HG03342 (cell line): ENCODE results near the gene NOB1.
"Not testable (repeated sequence)": the region's sequence is repeated elsewhere in the genome, so short reads cannot be mapped to it uniquely, and the experiment has no call there.

ENCODE experiments used
- ATAC-seq: cut with Tn5 transposase; IDR thresholded peaks from one replicate; pipeline ENCODE4 v1.9.1; 2021; ENCODE audit warnings: mild to moderate bottlenecking, moderate library complexity; ENCODE audit not compliant: unreplicated experiment

NOB1 gene

GRCh38 chr16:69754469-69755310 is at the start of gene NOB1:
TSS of gene NOB1 (minus strand) at chr16:69754926. CDS start at chr16:69754910, 16 bp downstream.
- ATAC-seq = peak; percentile 94

GRCh38 chr16:69804297-69804696 is 49.6 kb upstream of the NOB1 start:
- no peak for ATAC-seq

GRCh38 chr16:69799611-69800031 is 44.9 kb upstream of the NOB1 start:
- ATAC-seq = no peak

GRCh38 chr16:69798466-69798865 is 43.7 kb upstream of the NOB1 start:
- no peak for ATAC-seq

- ATAC-seq = no peak
Observed at GRCh38 chr16:69796285-69797118, 41.8 kb upstream of the NOB1 start.

- ATAC-seq = no peak
Observed at GRCh38 chr16:69794486-69794885, 39.8 kb upstream of the NOB1 start.

- ATAC-seq = no peak
Observed at GRCh38 chr16:69793526-69793925, 38.8 kb upstream of the NOB1 start.

GRCh38 chr16:69791391-69791847 is 36.7 kb upstream of the NOB1 start:
- ATAC-seq = not testable (repeated sequence)

- ATAC-seq = no peak
Observed at GRCh38 chr16:69787883-69788282, 33.2 kb upstream of the NOB1 start.

- no peak for ATAC-seq
Observed at GRCh38 chr16:69784586-69784985, 29.9 kb upstream of the NOB1 start.

GRCh38 chr16:69781118-69781517 is 26.4 kb upstream of the NOB1 start:
- no peak for ATAC-seq

GRCh38 chr16:69779724-69780123 is 25.0 kb upstream of the NOB1 start:
- no peak for ATAC-seq

- ATAC-seq = no peak
Observed at GRCh38 chr16:69775563-69775962, 20.8 kb upstream of the NOB1 start.

- ATAC-seq = peak; percentile 61
Observed at GRCh38 chr16:69773260-69773947, 18.7 kb upstream of the NOB1 start.

GRCh38 chr16:69771651-69771967 is 16.9 kb upstream of the NOB1 start:
- no peak for ATAC-seq

- ATAC-seq = no peak
Observed at GRCh38 chr16:69769404-69769803, 14.7 kb upstream of the NOB1 start.

- ATAC-seq = no peak
Observed at GRCh38 chr16:69768666-69769065, 13.9 kb upstream of the NOB1 start.

- no peak for ATAC-seq
Observed at GRCh38 chr16:69767459-69768229, 12.9 kb upstream of the NOB1 start.

- no peak for ATAC-seq
Observed at GRCh38 chr16:69763599-69763942, 8.8 kb upstream of the NOB1 start.

- peak; percentile 26 for ATAC-seq
Observed at GRCh38 chr16:69762814-69763598, 8.3 kb upstream of the NOB1 start.
